ENCODE results near the gene HINT3. TPM values are rescaled to one million over a fixed set of nuclear protein-coding genes. Genes with fewer than 3 reads are reported as not detected.
A peak's percentile ranks its signal among the peaks of the same experiment; 100 is the strongest.
"Not testable (repeated sequence)": the region's sequence is repeated elsewhere in the genome, so short reads cannot be mapped to it uniquely, and the experiment has no call there.

HINT3 gene
- total and polyA plus RNA-seq, 2 of the 13 experiments (the other 11 are each of a cell fraction or from before 2014, with no cell fraction given), result 3.1 to 22.8 TPM

- TF ChIP-seq SOX13 (IDR thresholded peaks at IDR 0.05) (no peak), SOX13 (CRISPR knock-in tag; conservative IDR thresholded peaks at IDR 0.05 in 1 of 2, IDR thresholded peaks at IDR 0.05 in 1 of 2) (no peak)
Measured at GRCh38 chr6:125949069-125949468, 7.5 kb upstream of the HINT3 start (continued).

- Histone ChIP-seq H3K79me2 (ENCODE audit: insufficient read depth, low read length) (no peaks in the 10 kb centered on the region), H4K20me1 (ENCODE audit: insufficient read depth, low read length) (no peaks in the 10 kb centered on the region), H3K9ac (ENCODE audit: insufficient read depth, low read depth, low read length) (no peak overlapping the region), H3K4me2 (ENCODE audit: low read depth, low read length) (no peak overlapping the region), H3K36me3 (replicated peaks in 1 of 2; ENCODE audit: control insufficient read depth in 1 of 2, insufficient read depth in 2 of 2, low read length in 2 of 2) (no peaks in the 10 kb centered on the region), H3K9me3 (ENCODE audit: low read length) (no peaks in the 10 kb centered on the region), H2AFZ (ENCODE audit: low read length) (no peak overlapping the region), H3K4me3 (replicated peaks in 1 of 3; ENCODE audit: insufficient read depth in 1 of 3, low read depth in 2 of 3, low read length in 3 of 3) (no peak overlapping the region), H3K27me3 (ENCODE audit: control insufficient read depth in 1 of 2, insufficient read depth in 2 of 2, low read length in 2 of 2) (no peaks in the 10 kb centered on the region), H3K27ac (ENCODE audit: extremely low read length, insufficient read depth, low read length) (no peak overlapping the region), H3K4me1 (ENCODE audit: insufficient read depth, low read length) (peaks cover 74% of the 10 kb centered on the region)
- no peak for ATAC-seq
- ChIA-PET POLR2A (no interaction called here), CTCF (ENCODE audit: low intra/inter-chr PET ratio, low total read pairs) (no interaction called here)
- TF ChIP-seq MTA1 (CRISPR knock-in tag; IDR thresholded peaks at IDR 0.05; ENCODE audit: borderline replicate concordance) (no peak), BCL3 (CRISPR knock-in tag; IDR thresholded peaks at IDR 0.05) (no peak), HNRNPH1 (optimal IDR thresholded peaks at IDR 0.05; ENCODE audit: low read depth, low read length) (no peak), ZNF580 (CRISPR knock-in tag; IDR thresholded peaks at IDR 0.05; ENCODE audit: borderline replicate concordance, low read depth) (no peak), ZNF326 (CRISPR knock-in tag; IDR thresholded peaks at IDR 0.05; ENCODE audit: borderline replicate concordance) (no peak), HOXA3 (CRISPR knock-in tag; IDR thresholded peaks at IDR 0.05) (no peak), RBFOX2 (IDR thresholded peaks at IDR 0.05; ENCODE audit: low read depth, low read length) (no peak), TCF7L2 (IDR thresholded peaks at IDR 0.05; ENCODE audit: low read depth, low read length) (no peak), ZNF891 (CRISPR knock-in tag; IDR thresholded peaks at IDR 0.05) (no peak), ZNF382 (CRISPR knock-in tag; IDR thresholded peaks at IDR 0.05; ENCODE audit: borderline replicate concordance) (no peak)
- FAIRE-seq, result no peak
- 93% methylated on average over 6 of the region's 6 CpGs for WGBS (ENCODE audit: low lambda C conversion rate)
- BruUV-seq (replicated peaks), result no TSS peak
- no peak for DNase-seq (ENCODE audit: low spot score)
- in situ Hi-C loops (cut with HindIII; ENCODE audit: extremely low pct_ligation_motif_present, low pct_unique_long_range_greater_than_20kb), result loop anchor here (5.0 to 10.0 kb wide), 4 partner anchors 43 to 645 kb away; partner anchors contain the start of genes HDDC2 and NCOA7
- intact Hi-C loops (cut with micrococcal nuclease; ENCODE audit: unreplicated experiment), result no loop called here
Measured at GRCh38 chr6:125950293-125950692, 6.3 kb upstream of the HINT3 start.

GRCh38 chr6:125950716-125951115 is 5.9 kb upstream of the HINT3 start:
- BruUV-seq (replicated peaks); H3K27me3 ChIP-seq (ENCODE audit: control insufficient read depth in 1 of 2, insufficient read depth in 2 of 2, low read length in 2 of 2); H3K27ac ChIP-seq (ENCODE audit: extremely low read length, insufficient read depth, low read length); H3K9me3 ChIP-seq (ENCODE audit: low read length); FAIRE-seq; H3K9ac ChIP-seq (ENCODE audit: insufficient read depth, low read depth, low read length); ATAC-seq; CTCF ChIA-PET (ENCODE audit: low intra/inter-chr PET ratio, low total read pairs); H4K20me1 ChIP-seq (ENCODE audit: insufficient read depth, low read length); DNase-seq (ENCODE audit: low spot score); H3K4me3 ChIP-seq (replicated peaks in 1 of 3; ENCODE audit: insufficient read depth in 1 of 3, low read depth in 2 of 3, low read length in 3 of 3); H3K36me3 ChIP-seq (replicated peaks in 1 of 2; ENCODE audit: control insufficient read depth in 1 of 2, insufficient read depth in 2 of 2, low read length in 2 of 2); H3K4me2 ChIP-seq (ENCODE audit: low read depth, low read length); intact Hi-C loops (cut with micrococcal nuclease; ENCODE audit: unreplicated experiment); H3K79me2 ChIP-seq (ENCODE audit: insufficient read depth, low read length): not testable (repeated sequence)
- WGBS (ENCODE audit: low lambda C conversion rate), result 90% methylated on average over 6 of the region's 6 CpGs
- H3K4me1 ChIP-seq (ENCODE audit: insufficient read depth, low read length), result peaks cover 72% of the 10 kb centered on the region
- peak overlapping the region; percentile 67 for H2AFZ ChIP-seq (ENCODE audit: low read length)
- in situ Hi-C loops (cut with HindIII; ENCODE audit: extremely low pct_ligation_motif_present, low pct_unique_long_range_greater_than_20kb), result loop anchor here (5.0 to 10.0 kb wide), 4 partner anchors 43 to 646 kb away; partner anchors contain the start of genes HDDC2 and NCOA7
- POLR2A ChIA-PET, result interaction anchor here (1.1 to 1.4 kb wide), 2 partner anchors 51 to 161 kb away, joined by 3 to 6 read pairs; no protein-coding TSS in a partner anchor
